Panc1 (cell line): ENCODE data around the gene PVALB.

ENCODE experiments used
- CTCF ChIP-seq: fragments of 450-650 bp; IDR thresholded peaks from 2 replicates; pipeline ENCODE4 v1.5.1; 2017; ENCODE audit warnings: mild to moderate bottlenecking
- POLR2AphosphoS5 ChIP-seq: IDR thresholded peaks from 2 replicates; pipeline ENCODE4 v1.6.1; 2012; ENCODE audit warnings: mild to moderate bottlenecking, low read depth, low read length, moderate library complexity
- REST ChIP-seq, 2 experiments: IDR thresholded peaks; 2 replicates each; pipeline ENCODE4 v1.6.1; 2011 to 2012; ENCODE audit warnings: low read depth in 2 of 2, control low read depth in 1 of 2, low read length in 1 of 2, mild to moderate bottlenecking in 1 of 2, moderate library complexity in 1 of 2; ENCODE audit not compliant: insufficient read depth in 1 of 2
- TCF7L2 ChIP-seq: IDR thresholded peaks from 2 replicates; pipeline ENCODE4 v1.6.1; 2011; ENCODE audit warnings: mild to moderate bottlenecking, low read depth, low read length, inconsistent platforms

- TF ChIP-seq CTCF (no peak), TCF7L2 (no peak), REST (IDR thresholded peaks at IDR 0.05; ENCODE audit: insufficient read depth in 1 of 2, low read depth in 2 of 2, low read length in 1 of 2) (no peak), POLR2AphosphoS5 (no peak)
Measured at GRCh38 chr22:36815558-36816338, 1.1 kb downstream of the PVALB start.
